Fibroblast of pulmonary artery (primary cell): ENCODE measurements around the gene SPATS1.
A peak's percentile ranks its signal among the peaks of the same experiment; 100 is the strongest.

Source experiments
- DNase-seq: peaks from one replicate; pipeline ENCODE4 v3.0.0-alpha.2; 2010; ENCODE audit warnings: low read depth
- H3K4me3 ChIP-seq: replicated peaks from 2 replicates; pipeline ENCODE4 v1.5.1; 2011; ENCODE audit warnings: low read depth, mild to moderate bottlenecking, control low read depth, low read length, moderate library complexity
- CTCF ChIP-seq: IDR thresholded peaks from 2 replicates; pipeline ENCODE4 v1.5.1; 2011; ENCODE audit warnings: mild to moderate bottlenecking, control low read depth, low read length, inconsistent platforms; ENCODE audit errors: missing control alignments

SPATS1 gene

DNA sequence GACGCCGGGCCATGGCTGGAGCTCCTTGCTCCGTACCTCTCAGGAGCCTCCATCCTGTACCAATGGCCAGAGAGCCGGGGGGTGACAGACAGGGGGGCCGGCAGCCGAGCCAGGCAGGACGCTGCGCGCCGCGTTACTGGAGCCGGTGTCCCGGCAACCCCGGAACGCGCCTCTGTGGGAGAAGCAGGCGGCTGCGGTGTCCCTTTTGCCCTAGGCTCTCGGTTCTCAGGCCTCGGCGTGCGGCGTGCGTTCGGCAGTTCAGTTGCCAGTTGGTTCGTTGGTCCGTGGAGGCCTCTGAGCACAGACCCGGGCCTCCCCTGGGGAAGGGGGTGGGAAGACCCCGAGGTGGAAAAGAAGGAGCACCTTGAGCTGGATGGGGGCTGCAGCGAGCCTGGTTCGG is at the start of gene SPATS1:
Gene SPATS1, plus strand, starts transcription at position 162 of the 400 bp plus-strand sequence. CDS start 446 bp downstream, outside the sequence.
- DNase-seq = no peak
- H3K4me3 ChIP-seq = no peak within 1 kb of the TSS
- no peak for TF ChIP-seq CTCF

DNA sequence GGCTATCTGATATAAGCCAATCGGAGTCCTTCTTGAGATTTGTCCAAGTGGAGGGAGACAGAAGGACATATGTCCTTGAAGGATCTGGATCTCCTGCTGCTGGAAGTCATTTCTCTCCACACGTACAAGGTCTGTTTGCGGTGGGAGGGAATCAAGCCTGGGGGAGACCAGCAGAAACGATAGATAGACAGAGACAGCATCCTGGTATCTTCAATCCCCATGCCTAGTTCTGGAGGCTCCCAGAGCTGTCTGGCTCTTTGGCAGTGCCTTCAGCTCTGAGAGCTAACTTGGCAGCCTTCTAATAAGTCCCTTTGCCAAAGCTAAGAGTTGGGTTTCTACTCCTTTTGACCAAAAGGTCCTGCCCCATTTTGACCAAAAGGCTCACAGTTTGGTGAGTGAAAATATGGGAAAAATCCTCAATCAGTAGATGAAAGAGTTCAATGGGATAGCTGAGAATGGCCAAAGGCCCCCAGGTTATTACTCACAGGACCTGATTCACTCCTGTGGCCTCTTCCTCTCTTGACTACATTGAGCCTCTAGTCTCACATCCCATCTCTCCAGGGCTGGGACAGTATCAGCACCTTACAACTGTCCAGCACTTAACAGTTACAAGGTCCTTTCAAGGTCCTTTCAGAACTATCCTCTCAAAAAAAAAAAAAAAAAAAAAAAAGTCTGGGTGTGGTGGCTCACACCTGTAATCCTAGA is 49.6 kb upstream of the SPATS1 start:
- no peak for DNase-seq
- TF ChIP-seq CTCF = no peak
- H3K4me3 ChIP-seq = no peak overlapping the region

DNA sequence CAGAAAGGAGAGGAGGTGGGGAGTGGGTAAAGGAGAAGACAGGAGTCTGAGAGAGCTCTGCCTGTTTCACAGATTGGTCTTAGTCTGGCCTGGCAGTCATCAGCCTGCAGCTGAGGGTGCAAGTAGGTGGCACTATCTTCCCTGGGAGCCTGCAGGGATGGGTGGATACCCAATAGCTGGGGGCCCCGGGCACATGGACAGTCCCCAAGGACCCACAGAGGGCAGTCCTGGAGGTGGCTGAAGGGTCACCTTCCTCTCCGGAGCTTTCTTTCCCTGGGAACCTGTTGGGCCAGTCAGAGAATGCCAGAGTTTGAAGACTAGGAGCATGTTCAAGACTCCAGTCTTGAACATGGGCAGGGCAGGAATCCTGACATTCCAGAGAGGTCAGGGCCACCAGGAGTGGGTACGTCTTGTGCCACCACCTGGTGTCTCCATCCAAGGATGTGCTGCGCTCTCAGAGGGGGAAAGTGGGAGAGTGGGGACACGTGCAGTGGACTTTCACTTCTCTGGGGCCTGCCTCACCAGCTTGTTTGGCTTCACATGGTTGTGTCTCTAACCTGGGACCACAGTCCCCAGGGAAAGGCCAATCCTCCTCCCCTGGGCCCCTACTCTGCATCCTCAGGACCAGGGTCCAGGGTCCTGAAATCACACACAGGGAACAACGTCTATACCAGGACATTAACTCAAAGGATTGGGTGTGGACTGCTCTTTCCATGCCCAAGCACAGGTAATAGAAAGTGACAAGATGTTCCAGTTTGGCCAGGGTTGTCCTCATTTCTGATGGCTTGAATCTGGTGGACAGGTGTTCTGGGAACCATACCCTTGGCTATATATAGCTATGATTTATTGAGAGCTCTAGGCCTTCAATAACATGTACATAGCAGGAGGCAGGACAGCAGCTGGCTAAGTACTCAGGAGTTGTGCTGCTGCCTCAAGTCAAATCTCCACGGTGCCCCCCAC is 47.3 kb upstream of the SPATS1 start:
- no peak overlapping the region for H3K4me3 ChIP-seq
- TF ChIP-seq CTCF = no peak
- no peak for DNase-seq

- H3K4me3 ChIP-seq = peak overlapping the region; percentile 46
- TF ChIP-seq CTCF = no peak
- peak; percentile 19 for DNase-seq
Observed at GRCh38 chr6:44297063-44298038, 45.1 kb upstream of the SPATS1 start.

DNA sequence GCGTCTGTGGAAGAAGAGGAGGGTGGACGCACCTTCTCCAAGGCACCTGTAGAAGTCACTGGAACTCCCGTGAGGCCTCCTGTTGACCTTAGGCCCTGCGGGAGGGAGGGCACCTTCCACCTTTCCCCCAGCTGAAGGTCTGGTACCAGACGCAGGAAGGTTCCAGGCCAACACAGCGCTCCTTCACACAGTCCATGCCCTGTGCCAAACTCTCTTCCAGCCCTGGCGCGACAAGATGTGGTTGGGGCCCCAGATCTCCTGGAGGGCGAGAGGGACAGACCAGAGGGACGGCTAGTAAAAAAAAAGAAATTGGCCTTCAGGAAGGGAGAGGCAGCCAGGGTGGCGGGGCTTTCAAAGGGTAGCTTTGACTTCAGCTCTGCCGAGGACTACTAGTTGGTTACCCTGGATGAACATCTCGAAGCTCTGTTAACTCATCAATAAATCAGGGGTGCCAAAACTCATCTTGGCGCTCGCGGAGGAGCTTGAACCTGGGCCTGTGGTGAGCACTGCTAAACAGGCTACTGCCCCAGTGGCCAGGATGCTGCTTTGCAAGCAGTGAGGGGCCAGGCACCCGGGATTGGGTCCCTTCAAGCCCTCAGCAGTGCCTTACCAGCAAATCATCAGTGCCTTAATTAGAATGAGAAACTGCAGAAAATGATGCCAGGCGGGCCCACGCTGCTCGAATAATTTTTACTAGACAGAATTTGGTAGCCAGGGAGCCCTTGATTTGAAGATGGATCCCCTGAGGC is 44.2 kb upstream of the SPATS1 start:
- H3K4me3 ChIP-seq = peak overlapping the region; percentile 10
- no peak for TF ChIP-seq CTCF
- no peak for DNase-seq

- TF ChIP-seq CTCF = no peak
- H3K4me3 ChIP-seq = no peak overlapping the region
- no peak for DNase-seq
Observed at GRCh38 chr6:44298864-44299263, 43.6 kb upstream of the SPATS1 start.
